ENCODE measurements around the gene IQGAP2.
A peak's percentile ranks its signal among the peaks of the same experiment; 100 is the strongest.
"Not testable (repeated sequence)": the region's sequence is repeated elsewhere in the genome, so short reads cannot be mapped to it uniquely, and the experiment has no call there.

Gene IQGAP2

GRCh38 chr5:76419597-76420298, 16.7 kb downstream of the IQGAP2 start:
- no peak for DNase-seq

DNA sequence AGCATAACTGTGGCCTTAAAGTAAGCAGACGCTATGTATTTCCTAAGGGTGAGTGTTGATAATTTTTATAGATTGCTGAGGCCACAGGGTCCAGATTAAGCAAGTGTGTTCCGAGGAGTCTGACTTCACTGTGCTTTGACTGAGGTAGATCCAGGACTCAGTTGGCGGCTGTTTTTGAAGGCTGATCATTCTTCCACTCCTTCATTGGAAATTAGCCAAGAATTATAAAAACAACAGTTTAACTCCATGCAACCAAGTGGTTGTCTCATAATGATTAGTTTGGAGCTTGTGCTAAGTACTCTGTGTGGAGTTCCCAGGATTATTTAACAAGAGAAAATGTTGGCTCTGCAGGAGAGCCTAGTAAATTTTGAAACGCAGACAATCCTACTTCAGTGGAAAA, 19.1 kb downstream of the IQGAP2 start:
- no peak for DNase-seq

DNA sequence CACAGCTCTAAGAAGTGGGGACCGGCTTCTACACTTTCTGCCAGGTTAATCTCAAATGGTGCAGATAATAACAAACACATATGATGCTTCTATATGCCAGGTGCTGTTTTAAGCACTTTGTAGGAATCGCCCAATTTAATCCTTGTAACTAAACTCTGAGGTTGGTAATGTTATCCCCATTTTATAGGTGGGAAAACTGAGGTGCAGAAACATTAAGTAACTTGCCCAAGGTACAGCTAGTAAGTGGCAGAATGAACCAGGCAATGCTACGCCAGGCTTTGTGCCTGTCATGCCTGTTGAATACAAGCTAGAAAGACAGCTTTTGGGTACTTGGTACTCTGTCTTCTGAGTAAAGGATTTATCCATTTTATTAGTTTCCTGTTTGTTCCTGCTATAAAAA, 19.7 kb downstream of the IQGAP2 start:
- no peak for DNase-seq

GRCh38 chr5:76425146-76425545, 22.1 kb downstream of the IQGAP2 start:
- DNase-seq, result no peak

DNA sequence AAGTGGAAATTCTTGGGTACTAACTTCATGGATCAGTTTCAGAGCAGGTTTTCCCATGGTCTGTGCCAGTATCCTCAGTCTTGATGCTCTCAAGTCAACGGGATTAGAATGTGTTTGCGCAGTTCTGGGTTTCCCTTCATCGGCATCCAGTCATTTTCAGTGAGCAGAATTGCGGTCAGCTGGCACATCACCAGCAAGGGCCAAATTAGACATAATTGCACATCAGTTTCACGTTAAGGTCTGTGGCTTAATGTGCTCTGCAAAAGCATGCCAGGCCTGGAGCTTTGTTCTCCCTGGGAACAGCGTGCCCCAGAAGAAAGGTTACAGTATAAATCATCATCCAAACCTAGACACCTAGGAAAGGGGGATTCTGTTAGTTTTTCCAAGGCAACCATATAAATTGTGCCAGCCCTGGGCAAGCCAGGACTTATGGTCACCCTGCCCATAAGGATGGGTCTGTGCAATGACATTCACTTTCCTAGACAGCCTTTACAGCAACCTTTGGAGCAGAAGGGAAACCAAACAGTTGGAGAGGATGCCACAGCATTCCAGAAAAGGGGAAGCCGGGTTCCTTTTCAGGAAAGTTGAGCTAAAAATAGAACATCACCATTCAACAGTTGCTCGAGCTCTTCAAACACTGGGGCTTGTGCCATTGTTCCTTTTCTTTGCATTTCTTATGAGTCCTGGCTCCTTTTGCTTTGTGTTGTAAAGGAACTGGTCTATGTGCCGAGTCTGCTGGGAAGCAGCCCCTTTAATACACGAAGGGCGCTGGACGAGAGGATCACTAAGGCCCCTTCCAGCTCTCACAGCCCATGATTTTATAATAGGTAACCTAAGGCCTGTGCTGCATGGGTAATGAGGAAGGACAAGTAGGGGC, 23.1 kb downstream of the IQGAP2 start:
- no peak for DNase-seq

- DNase-seq, result no peak
These were observed 24.4 kb downstream of the IQGAP2 start for GRCh38 chr5:76427206-76428140.

- DNase-seq, result not testable (repeated sequence)
These were observed 25.5 kb downstream of the IQGAP2 start for GRCh38 chr5:76428550-76428949.

DNA sequence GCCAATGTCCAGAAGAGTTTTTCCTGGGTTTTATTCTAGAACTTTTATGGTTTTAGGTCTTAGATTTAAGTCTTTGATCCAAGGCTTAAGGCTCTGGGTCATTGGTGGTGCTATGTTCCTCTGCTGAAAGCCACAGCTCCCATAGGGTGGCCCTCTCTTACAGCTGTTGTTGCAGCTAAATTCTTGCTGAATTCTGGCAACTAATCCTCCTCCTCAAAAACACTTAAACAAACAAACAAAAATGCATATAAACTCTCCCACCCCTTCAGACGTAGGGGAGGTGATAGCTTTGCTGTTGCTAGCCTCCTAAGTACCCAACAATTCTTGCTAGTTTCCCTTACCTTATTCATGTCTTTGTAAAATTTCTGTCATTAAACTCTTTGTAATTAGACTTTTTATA, 30.2 kb downstream of the IQGAP2 start:
- DNase-seq, result no peak

- not testable (repeated sequence) for DNase-seq
These were observed 34.4 kb downstream of the IQGAP2 start for GRCh38 chr5:76437507-76437906.

GRCh38 chr5:76438025-76438424, 34.9 kb downstream of the IQGAP2 start:
- DNase-seq, result no peak

DNA sequence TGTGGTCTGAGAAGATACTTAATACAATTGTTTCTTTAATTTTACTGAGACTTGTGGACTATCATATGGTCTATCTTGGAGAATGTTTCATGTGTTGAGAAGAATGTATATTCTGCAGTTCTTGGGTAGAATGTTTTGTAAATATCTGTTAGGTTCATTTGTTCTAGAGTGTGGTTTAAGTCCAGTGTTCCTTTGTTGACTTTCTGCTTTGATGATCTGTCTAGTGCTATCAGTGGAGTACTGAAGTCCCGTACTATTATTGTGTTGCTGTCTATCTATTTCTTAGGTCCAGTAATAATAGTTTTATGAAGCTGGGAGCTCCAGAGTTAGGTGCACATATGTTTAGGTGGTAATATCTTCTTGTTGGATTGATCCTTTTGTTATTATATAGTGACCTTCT, 36.1 kb downstream of the IQGAP2 start:
- no peak for DNase-seq

DNA sequence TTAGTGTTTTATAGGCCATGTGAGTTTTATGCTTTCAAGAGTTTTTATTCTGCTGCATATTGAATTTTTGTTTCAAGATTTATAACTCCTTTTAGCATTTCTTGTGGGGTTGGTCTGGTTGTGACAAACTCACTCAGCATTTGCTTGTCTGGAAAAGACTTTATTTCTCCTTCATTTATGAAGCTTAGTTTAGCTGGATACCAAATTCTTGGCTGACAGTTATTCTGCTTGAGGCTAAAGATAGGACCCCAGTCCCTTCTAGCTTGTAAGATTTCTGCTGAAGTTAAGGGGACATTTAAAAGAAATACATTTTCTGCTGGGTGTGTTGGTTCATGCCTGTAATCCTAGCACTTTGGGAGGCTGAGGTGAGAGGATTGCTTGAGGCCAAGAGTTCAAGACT, 36.8 kb downstream of the IQGAP2 start:
- no peak for DNase-seq

DNA sequence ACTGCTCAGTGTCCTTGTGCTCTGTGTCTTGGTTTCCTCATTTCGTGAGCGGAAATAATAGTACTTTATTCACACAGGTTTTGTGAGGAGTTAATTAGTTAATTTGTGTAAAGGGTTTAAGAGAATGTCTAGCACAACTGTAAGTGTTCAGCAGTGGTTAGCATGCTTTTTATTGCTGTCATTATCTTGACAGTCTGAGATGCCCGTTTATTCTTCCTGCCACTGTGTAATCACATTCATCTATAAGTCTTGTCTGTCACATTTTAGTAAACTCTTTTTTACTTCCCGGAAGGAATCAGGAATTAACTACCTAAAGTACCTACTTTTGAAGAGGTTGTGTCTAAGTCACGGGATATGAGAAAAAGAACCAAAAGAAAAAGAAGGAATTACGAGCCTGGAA, 38.0 kb downstream of the IQGAP2 start:
- no peak for DNase-seq

DNA sequence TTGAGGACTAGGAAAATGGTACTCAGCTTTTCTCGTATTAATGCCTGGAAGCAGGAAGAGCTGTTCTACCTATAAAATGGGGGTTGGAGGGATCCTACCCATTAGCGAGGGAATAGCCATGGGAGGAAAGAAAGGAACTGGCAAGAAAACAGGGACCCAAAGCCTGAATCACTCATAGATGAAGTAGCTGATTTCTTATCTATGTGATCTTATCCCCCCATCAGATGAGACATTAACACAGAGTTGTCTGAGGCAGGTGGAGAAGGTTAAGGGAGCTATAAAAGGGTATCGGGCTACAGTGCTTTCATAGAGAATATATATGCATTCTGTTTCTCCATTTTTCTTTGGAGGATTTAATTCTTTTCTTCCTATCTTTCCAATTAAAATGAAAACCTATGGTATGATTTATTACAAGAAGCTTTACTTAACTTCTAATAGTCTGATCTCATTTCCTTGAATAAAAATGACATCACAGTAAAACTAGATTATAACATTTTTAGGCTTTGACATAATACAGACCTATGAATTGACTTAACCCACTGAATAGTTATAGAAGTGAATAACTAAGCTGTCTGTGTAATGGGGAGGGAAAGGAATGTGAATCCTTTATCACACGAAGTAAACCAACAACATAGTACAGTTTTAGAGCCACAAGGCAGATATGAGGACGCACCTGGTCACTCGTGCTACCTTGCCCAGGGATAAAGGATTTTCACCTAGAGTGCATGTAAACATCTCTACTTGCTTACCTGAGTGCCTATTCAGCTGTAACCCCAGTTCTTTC, 39.0 kb downstream of the IQGAP2 start:
- DNase-seq, result no peak

GRCh38 chr5:76443066-76443800, 40.1 kb downstream of the IQGAP2 start:
- no peak for DNase-seq

- DNase-seq, result no peak
These were observed 42.0 kb downstream of the IQGAP2 start for GRCh38 chr5:76445063-76445462.

DNA sequence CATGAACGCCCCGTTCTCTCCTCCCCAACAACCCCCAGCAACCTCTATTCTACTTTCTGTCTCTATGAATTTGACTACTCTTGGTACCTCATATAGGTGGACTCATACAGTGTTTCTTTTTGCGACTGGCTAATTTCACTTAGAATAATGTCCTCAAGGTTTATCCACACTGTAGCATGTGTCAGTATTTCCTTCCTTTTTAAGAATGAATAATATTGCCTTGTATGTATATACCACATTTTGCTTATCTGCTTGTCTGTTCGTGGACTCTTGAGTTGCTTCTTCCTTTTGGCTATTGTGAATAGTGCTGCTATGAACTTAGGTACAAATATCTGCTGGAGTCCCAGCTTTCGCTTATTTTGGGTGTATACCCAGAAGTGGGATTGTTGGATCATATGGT, 42.7 kb downstream of the IQGAP2 start:
- DNase-seq, result no peak

DNA sequence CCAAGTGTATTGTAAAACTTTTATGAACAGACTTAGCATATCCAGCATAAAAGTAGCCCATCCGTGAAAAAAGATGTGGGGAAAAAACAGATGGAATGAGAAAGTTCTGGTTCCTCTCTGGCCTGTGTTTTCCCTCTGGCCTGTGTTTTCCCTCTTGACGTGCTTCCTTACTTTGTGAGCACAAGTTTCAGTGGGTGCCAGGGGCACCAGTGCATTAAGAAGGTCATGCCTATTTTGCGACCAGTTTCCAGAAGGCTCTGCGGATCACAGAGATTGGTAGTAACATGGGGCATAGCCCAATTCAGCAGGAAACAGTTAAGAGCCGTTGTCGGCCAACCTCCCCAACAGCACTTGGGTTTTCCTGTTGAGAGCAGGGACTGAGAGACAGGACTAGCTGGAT, 43.7 kb downstream of the IQGAP2 start:
- no peak for DNase-seq

DNA sequence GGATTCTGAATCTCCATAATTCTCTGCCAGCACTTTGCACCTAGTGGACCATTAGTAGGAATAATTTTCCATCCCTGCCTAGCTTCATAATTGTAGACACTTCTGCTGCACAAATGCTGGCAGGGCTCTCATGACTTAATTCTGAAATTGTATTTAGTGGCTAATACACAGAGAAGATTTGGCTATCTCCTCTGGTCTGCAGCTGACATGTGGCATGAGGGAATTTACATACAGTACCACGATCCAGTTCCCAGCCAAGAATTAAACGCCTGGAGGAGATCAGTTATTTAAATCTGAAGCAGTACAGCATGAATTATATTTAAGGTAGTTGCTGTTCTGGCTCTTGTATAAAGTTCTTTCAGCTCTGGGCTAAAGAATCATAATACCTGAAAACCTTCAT, 46.5 kb downstream of the IQGAP2 start:
- DNase-seq, result no peak

DNA sequence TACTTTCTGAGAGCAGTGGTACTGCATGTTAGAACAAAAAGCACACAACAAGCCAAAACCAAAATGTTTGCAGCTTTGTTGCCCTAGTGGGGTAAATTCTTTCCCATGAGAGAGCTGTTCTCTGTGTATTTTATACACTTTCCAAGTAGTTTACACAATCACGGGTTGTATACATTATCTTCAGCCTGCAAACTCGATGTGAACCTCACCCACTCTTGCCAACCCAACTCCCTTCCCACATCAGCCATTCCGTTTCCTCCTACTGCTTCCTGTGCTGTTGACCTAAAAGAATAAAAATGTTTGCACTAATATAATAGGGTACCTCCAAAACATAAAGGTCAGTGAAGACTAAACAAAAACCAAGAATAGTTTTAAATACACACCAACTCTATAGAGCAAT, 47.0 kb downstream of the IQGAP2 start:
- DNase-seq, result peak; percentile 50

GRCh38 chr5:76451031-76451701, 48.1 kb downstream of the IQGAP2 start:
- peak; percentile 37 for DNase-seq
